Endodermal cell (in vitro differentiated cells): ENCODE data around the gene FFAR3. TPM values are rescaled to one million over a fixed set of nuclear protein-coding genes. Genes with fewer than 3 reads are reported as not detected.
A peak's percentile ranks its signal among the peaks of the same experiment; 100 is the strongest.

Experiments
- DNase-seq: peaks from one replicate; pipeline ENCODE4 v3.0.0-alpha.2; 2017
- H3K27ac ChIP-seq: 2 replicates; pipeline ENCODE4 v1.5.1; 2013; ENCODE audit warnings: mild to moderate bottlenecking, low read depth, low read length, moderate library complexity
- H3K27me3 ChIP-seq: 2 replicates; pipeline ENCODE4 v1.6.1; 2013; ENCODE audit warnings: mild to moderate bottlenecking, low read length, moderate library complexity; ENCODE audit not compliant: insufficient read depth, control insufficient read depth, poor library complexity, severe bottlenecking
- H3K36me3 ChIP-seq: 2 replicates; pipeline ENCODE4 v1.7.0; 2013; ENCODE audit warnings: mild to moderate bottlenecking, low read length, moderate library complexity; ENCODE audit not compliant: control insufficient read depth, insufficient read depth
- H3K4me1 ChIP-seq: one replicate; pipeline ENCODE4 v1.7.0; 2013; ENCODE audit warnings: low read length; ENCODE audit not compliant: control insufficient read depth, insufficient read depth
- H3K4me3 ChIP-seq: 2 replicates; pipeline ENCODE4 v1.5.1; 2013; ENCODE audit warnings: mild to moderate bottlenecking, low read length, moderate library complexity
- H3K9ac ChIP-seq: 2 replicates; pipeline ENCODE4 v1.6.1; 2013; ENCODE audit warnings: mild to moderate bottlenecking, low read length, moderate library complexity; ENCODE audit not compliant: poor library complexity, severe bottlenecking; ENCODE audit errors: extremely low read depth
- H3K9me3 ChIP-seq: 2 replicates; pipeline ENCODE4 v1.6.1; 2013; ENCODE audit warnings: mild to moderate bottlenecking, low read length, moderate library complexity; ENCODE audit not compliant: control insufficient read depth
- H3K27ac Mint-ChIP-seq: 2 replicates; pipeline ENCODE4 v1.8.0; 2020; ENCODE audit warnings: mixed read lengths
- H3K27me3 Mint-ChIP-seq: 2 replicates; pipeline ENCODE4 v1.8.0; 2021; ENCODE audit warnings: mild to moderate bottlenecking, mixed read lengths; ENCODE audit not compliant: insufficient read depth
- H3K36me3 Mint-ChIP-seq: 2 replicates; pipeline ENCODE4 v1.8.0; 2020; ENCODE audit warnings: low read depth, mixed read lengths
- H3K4me1 Mint-ChIP-seq: 2 replicates; pipeline ENCODE4 v1.8.0; 2020; ENCODE audit warnings: mixed read lengths
- H3K4me3 Mint-ChIP-seq: 2 replicates; pipeline ENCODE4 v1.8.0; 2020; ENCODE audit warnings: mild to moderate bottlenecking, moderate library complexity, mixed read lengths
- H3K9me3 Mint-ChIP-seq: 2 replicates; pipeline ENCODE4 v1.8.0; 2020; ENCODE audit warnings: mild to moderate bottlenecking, mixed read lengths
- WGBS, 2 experiments: methylation state at CpG; one replicate each; pipeline versions ENCODE4 v1.1.5 to v1.1.7; 2013; ENCODE audit warnings: missing lambda C conversion rate in 2 of 2, mixed read lengths in 1 of 2; ENCODE audit not compliant: insufficient coverage in 1 of 2, insufficient read length in 1 of 2; 5-methylcytosine and 5-hydroxymethylcytosine counted together
- total RNA-seq, 2 donors: library from RNA; stranded (reverse); fragmentation: NEBNext Ultra II Directional in 1 of 2; extraction: Animal tissue kit (Norgen Biotek cat#: 25700) in 1 of 2; gene quantifications; 2 replicates in 1 of 2; 3 replicates in 1 of 2; pipeline ENCODE4 v1.2.1, GENCODE V29; 2021
- TF ChIP-seq, protein P1 (sequence below): fragments of 200-600 bp; sonication (generic); conservative IDR thresholded peaks from 2 replicates; pipeline ENCODE4 v1.5.0; 2021; ENCODE audit warnings: antibody characterized with exemption, mild to moderate bottlenecking

The FFAR3 gene
- total RNA-seq, 2 donors from 2014 or later: not detected

DNA sequence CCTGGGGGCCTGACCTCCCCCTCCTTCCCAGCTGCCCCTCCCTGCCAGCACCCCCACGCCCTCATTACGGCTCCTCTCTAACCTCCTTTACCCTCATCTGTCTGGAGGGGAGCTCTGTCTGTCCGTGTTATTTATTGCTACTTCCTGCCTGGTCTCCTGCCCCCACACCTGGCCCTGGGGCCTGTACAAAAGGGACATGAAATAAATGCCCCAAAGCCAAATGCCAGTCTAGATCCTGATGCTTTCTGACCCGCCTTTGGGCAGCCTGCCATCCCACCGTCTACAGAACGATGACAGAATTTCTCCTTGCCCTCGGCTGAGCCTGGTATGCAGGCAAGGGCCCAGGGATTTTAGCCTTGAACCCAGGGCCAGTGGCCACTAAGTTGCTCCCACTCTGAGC, 44.7 kb upstream of the FFAR3 start:
- DNase-seq: peak; percentile 35
- H3K4me3 Mint-ChIP-seq: no peak overlapping the region
- TF ChIP-seq, protein P1, sequence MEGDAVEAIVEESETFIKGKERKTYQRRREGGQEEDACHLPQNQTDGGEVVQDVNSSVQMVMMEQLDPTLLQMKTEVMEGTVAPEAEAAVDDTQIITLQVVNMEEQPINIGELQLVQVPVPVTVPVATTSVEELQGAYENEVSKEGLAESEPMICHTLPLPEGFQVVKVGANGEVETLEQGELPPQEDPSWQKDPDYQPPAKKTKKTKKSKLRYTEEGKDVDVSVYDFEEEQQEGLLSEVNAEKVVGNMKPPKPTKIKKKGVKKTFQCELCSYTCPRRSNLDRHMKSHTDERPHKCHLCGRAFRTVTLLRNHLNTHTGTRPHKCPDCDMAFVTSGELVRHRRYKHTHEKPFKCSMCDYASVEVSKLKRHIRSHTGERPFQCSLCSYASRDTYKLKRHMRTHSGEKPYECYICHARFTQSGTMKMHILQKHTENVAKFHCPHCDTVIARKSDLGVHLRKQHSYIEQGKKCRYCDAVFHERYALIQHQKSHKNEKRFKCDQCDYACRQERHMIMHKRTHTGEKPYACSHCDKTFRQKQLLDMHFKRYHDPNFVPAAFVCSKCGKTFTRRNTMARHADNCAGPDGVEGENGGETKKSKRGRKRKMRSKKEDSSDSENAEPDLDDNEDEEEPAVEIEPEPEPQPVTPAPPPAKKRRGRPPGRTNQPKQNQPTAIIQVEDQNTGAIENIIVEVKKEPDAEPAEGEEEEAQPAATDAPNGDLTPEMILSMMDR: no peak
- H3K27ac Mint-ChIP-seq: no peak overlapping the region
- Histone ChIP-seq H3K27ac (no peak overlapping the region), H3K27me3 (no peaks in the 10 kb centered on the region), H3K9me3 (no peaks in the 10 kb centered on the region), H3K36me3 (no peaks in the 10 kb centered on the region), H3K4me3 (no peak overlapping the region), H3K4me1 (no peaks in the 10 kb centered on the region), H3K9ac (no peak overlapping the region)
- no peaks in the 10 kb centered on the region for H3K27me3 Mint-ChIP-seq
- H3K4me1 Mint-ChIP-seq: peaks cover 5% of the 10 kb centered on the region
- no peaks in the 10 kb centered on the region for H3K36me3 Mint-ChIP-seq
- H3K9me3 Mint-ChIP-seq: no peaks in the 10 kb centered on the region
- 86 to 89% methylated on average over 4 to 7 of the region's 7 CpGs for WGBS, 2 experiments

DNA sequence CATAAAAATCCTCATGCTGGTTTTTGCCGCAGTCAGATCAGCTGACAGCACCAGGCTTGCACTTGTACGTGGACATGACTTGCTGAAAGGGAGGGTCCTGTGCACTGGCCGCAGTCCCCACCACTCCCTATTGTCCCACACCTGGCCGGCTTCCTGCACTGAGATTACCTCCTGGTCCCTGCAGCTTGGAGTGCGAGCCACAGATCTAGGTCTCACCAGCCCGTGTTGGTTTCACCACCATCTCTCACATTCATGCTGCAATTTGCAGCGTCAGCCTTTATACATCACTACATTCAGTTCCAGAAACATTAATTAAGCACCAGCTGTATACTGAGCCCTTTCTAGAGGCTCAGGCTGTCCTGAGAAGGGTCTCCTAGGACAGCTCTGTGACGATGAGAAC, 44.2 kb upstream of the FFAR3 start:
- no peaks in the 10 kb centered on the region for H3K27me3 Mint-ChIP-seq
- TF ChIP-seq, protein P1: no peak
- 88 to 89% methylated on average over 6 to 8 of the region's 8 CpGs for WGBS, 2 experiments

DNA sequence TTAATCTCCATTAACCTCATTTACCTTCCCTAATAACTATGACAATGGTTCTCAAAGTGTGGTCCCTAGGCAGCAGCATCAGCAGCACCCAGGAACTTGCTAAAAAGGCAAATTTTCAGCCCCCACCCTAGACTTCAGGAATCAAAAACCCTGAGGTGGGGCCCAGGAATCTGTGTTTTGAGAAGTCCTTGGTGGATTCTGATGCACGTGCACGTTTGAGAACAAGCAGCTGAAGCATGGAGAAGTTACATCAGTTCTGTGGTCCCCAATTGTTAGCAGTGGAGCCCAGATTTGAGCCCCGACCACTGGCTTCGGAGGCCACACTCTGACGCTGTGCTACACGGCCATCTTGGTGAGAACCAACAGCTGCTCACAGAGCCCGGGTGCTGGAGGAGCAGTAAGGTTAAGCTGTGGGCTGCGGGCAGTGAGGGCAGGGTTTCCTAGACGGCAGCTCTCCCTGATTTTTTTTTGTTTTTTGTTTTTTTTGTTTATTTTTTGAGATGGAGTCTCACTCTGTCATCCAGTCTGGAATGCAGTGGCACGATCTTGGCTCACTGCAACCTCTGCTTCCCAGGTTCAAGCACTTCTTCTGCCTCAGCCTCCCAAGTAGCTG, 43.3 kb upstream of the FFAR3 start:
- Mint-ChIP-seq H3K36me3 (no peaks in the 10 kb centered on the region), H3K4me3 (no peak overlapping the region), H3K27me3 (no peaks in the 10 kb centered on the region), H3K9me3 (no peaks in the 10 kb centered on the region), H3K4me1 (peaks cover 5% of the 10 kb centered on the region), H3K27ac (no peak overlapping the region)
- H3K4me1 ChIP-seq: no peaks in the 10 kb centered on the region
- H3K27ac ChIP-seq: no peak overlapping the region
- TF ChIP-seq, protein P1: no peak
- no peaks in the 10 kb centered on the region for H3K27me3 ChIP-seq
- WGBS, 2 experiments: 92 to 94% methylated on average over 5 to 10 of the region's 10 CpGs
- DNase-seq: peak; percentile 33
- H3K9ac ChIP-seq: no peak overlapping the region
- no peaks in the 10 kb centered on the region for H3K36me3 ChIP-seq
- no peaks in the 10 kb centered on the region for H3K9me3 ChIP-seq
- H3K4me3 ChIP-seq: no peak overlapping the region

More for the DNA sequence above, 44.2 kb upstream of the FFAR3 start:
- H3K4me1 ChIP-seq: no peaks in the 10 kb centered on the region
- no peaks in the 10 kb centered on the region for H3K9me3 Mint-ChIP-seq
- no peak overlapping the region for H3K9ac ChIP-seq
- no peak overlapping the region for H3K4me3 Mint-ChIP-seq
- H3K36me3 ChIP-seq: no peaks in the 10 kb centered on the region
- H3K27ac Mint-ChIP-seq: no peak overlapping the region
- peaks cover 5% of the 10 kb centered on the region for H3K4me1 Mint-ChIP-seq
- no peaks in the 10 kb centered on the region for H3K9me3 ChIP-seq
- DNase-seq: no peak
- no peaks in the 10 kb centered on the region for H3K27me3 ChIP-seq
- H3K36me3 Mint-ChIP-seq: no peaks in the 10 kb centered on the region
- no peak overlapping the region for H3K27ac ChIP-seq
- no peak overlapping the region for H3K4me3 ChIP-seq
